ENCODE data around the gene LAT.

Gene LAT

DNA sequence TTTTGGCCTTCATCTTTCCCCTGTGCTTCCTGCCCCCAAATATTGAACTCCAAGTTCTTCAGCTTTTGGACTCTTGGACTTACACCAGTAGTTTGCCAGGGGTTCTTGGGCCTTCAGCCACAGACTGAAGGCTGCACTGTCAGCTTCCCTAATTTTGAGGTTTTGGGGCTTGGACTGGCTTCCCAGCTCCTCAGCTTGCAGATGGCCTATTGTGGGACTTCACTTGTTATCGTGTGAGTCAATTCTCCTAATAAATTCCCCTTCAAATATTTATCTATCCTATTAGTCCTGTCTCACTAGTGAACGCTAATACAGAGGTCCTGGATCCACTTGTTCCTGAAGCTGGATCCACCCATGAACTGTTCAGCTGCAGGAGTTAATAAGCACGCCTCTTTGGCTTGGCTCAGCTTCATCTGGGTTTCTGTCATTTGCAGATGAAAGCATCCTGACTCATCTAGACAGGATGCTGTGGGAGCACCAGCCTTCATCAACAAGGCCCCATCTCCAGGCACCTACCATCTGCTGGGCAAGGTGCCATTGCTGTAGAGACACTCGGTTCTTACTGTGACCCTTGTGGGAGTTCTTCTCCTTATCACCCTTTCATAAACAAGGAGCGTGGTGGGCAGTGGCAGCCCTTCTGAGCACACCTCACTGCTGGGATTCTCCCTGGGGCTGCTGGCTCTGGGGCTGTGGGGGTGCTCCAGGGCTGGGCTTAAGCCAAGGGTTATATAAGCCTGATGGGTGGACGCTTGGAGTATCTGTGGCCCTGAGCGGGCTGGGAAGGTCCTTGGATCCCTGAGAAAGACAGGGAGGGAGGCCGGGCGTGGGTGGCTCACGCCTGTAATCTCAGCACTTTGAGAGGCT, 23.1 kb downstream of the LAT start:
- no peak for DNase-seq (ENCODE audit: low spot score)

DNA sequence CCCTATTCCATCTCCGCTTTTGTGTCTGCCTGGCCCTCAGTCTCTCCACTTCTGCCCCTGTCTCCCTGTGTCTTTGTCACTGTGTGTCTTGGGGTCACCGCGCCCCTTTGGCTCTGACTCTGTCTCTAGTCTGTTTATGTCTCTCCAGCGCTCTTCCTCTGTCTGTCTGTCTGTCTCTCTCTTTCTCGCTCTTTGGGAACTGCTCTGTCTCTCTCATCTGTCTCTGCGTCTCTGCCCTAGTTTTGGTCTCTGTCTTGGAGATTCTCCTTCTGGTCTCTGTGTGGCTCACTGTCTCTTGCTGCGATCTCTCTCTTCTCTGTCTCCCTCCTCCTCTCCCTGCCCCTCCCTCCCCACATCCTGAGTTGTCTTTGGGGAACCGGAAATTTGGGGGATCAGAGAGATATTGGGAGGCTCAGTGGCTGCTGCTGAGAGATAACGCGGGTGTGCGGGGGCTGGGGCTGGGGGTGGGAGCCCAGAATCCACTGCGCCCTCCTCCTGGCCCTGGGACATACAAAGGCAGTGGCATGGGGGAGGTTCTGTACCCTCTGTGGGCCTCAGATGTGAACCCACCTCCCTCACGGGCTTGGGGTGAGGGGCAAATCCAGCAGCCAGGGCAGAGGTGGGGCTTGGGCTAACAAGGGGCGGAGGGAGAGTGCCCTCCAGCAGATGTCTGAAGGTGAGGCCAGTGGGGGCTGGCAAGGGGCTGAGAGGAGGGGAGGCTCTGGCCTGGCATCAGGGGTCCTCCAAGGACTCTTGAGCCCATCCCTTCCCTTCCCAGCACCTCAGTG, 24.4 kb downstream of the LAT start:
- no peak for DNase-seq (ENCODE audit: low spot score)

DNA sequence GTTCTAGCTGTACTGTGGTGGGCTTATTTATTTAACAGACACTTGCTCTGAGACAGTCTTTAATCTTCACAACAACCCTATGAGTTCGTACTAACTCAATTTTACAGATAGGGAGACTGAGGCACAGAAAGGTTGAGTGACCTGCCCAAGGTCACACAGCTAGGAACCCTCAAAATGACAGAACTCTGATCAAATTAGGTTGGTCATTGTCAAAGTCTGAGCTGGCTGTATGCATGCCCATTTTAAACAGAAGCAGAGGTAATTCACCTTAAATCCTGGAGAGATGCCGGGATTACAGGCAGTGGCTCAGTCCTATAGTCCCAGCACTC, 24.9 kb downstream of the LAT start:
- no peak for DNase-seq (ENCODE audit: low spot score)

DNA sequence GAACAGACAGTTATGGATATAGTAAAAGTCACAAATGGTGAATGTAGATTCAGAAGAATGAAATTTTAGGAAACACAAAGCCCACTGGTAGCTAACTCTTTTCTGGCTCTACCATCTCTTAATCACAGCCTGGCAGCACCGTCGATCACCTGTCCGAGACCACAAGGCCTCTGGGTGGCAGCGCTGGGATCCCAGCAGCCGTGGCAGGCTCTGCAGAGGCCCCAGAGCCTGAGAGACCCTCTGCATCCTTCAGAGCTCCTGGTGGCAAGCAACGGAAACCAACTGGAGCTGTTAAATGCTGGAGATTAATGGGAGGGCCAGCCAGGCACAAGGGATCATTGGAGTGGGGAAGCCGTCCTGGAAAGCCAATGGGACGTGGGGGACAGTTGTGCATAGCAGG, 26.3 kb downstream of the LAT start:
- DNase-seq (ENCODE audit: low spot score) = no peak

DNA sequence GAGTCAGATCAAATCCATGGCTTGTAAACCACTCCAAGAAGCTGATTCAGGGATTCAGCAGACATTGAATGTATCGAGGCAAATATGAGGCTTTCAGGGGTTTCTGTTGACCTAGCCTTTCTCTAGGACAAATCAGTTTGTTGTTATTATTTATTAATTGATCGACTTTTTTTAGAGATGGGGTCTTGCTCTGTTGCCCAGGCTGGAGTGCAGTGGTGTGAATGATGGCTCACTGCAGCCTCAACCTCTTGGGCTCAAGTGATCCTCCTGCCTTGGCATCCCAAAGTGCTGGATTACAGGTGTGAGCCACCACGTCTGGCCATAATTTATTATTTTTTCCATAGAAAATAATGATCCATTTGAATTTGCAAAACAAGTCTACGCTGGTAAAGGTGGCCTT, 27.0 kb downstream of the LAT start:
- no peak for DNase-seq (ENCODE audit: low spot score)

DNA sequence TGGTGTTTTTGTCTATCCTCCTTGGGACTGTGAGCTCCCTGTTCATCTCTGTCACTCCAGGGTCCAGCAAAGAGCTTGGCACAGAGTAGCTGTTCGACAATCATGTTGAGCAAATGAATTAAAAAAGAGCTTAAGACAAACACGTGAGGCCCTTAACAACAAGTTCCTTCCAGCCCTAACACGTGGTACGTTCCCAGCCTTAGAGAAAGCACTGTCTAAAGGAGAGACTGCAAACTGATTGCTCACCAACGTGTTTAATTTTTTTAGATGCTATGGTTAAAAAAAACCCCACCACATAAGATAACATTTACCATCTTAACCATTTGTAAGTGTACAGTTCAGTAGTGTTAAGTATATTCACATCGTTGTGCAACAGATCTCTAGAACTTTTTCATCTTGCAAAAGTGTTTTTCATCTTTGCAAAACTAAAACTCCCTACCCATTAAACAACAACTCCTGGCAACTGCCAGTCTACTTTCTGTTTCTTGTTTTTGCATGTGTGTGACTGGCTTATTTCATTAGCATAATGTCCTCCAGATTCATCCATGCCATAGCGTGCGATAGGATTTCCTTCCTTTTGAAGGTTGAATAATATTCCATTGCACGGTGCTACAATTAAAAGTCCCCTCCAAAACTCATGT, 28.2 kb downstream of the LAT start:
- DNase-seq (ENCODE audit: low spot score) = no peak

DNA sequence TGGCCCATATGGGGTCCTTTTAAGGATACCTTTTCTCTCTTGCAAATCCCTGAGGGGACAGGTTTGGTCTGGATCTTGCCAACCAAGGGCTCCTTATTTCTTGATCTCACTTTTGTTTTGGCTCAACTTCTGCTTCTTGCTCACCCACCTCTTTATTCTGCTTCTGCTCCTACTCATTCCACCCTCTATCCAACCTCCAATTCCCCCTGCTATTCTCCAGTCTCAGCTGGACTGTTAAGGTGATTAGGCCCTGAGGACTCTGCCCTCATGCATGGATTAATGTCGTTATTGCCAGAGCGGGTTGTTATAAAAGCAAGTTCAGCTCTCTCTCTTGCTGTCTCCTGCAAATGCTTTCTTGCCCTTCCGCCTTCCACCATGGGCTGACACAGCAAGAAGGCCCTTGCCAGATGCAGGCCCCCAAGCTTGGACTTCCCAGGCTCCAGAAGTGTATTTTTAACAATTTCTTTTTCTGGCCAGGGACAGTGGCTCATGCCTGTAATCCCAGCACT, 29.8 kb downstream of the LAT start:
- DNase-seq (ENCODE audit: low spot score) = no peak

DNA sequence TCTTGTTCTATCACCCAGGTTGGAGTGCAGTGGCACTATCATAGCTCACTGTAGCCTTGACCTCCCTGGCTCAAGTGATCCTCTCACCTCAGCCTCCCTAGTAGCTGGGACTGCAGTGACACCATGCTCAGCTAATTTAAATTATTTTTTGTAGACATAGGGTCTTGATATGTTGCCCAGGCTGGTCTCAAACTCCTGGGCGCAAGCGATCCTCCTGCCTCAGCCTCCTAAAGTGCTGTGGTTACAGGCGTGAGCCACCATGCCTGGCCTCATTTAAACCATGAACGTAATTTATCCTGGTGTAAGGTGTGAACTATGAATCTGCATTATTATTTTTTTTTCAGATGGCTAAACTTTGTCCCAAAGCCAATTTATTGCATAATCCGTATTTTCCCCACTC, 37.3 kb downstream of the LAT start:
- DNase-seq (ENCODE audit: low spot score) = no peak

DNA sequence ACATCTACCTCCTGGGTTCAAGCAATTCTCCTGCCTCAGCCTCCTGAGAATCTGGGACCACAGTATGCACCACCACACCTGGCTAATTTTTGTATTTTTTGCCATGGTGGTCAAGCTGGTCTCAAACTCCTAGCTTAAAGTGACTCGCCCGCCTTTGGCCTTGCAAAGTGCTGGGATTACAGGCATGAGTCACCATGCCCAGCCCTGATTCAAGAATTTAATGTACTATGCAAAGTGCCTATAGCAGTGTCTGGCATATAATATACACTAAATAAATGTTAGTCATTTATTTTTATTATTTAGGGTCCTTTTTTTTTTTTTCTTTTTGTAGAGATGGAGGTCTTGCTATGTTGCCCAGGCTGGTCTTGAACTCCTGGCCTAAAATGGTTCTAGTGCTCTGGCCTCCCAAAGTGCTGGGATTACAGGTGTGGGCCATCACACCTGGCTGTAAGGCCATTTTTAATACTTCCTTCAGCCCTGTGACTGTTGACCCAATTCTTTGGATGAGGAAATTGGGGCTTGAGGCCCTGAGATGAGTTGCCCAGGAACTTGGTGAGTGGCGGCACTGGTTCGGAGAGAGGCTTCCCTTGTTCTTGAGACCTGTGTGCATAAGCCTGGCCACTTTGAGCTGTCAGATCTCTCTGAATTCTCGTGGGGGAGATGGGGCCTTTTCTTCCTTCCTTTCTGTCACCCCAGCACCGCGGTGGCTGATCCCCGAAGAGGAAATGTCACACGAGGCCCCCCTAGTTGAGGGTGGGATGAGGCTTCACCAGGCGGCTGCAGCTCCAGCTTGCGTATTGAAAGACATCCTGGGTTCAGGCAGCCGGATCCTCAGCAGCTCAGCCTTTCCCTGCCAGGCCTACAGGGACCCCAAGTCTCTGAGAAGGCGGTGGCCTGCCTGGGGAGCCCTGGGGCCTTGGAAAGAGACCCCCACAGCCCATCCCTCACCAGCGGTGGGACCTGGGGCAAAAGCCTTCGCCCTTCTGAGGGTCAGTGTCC, 38.7 kb downstream of the LAT start:
- DNase-seq (ENCODE audit: low spot score) = no peak

DNA sequence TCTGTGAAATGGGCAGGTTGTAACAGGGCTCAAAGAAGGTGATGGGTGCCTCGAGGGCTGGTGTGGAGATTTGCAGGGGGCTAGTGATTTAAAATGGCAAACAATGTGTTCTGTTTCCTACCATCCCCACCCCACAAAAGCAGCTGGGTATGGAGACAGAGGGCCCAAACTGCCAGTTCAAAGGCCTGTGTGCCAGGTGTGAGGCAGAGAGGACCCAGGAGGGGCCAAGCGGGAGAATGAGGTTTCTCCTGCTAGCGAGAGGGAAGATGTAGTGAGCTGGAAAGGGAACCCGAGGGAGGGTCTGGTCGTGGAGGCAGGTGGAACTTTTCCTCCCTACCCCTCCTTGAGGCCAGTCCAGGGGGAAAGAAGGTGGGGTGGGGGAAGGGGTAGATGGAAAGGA, 39.4 kb downstream of the LAT start:
- no peak for DNase-seq (ENCODE audit: low spot score)

DNA sequence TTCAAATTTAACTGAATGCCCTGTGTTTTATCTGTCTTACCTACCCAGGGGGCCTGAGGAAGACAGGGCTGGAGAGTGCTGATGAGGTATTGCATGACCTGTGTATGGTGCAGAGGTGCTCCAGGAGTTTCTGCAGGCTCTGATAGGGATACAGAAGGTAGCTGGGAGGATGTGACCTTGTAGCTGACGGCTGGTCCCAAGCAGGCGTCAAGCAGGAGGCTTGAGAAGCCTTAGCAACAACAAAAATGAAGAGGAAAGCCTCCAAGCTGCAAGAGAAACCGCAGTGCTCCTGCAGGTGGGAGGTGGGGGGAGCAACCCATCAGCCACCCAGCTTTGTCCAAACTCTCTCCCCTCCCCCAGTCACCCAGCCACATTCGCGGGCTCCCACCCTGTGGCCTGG, 40.4 kb downstream of the LAT start:
- no peak for DNase-seq (ENCODE audit: low spot score)

DNA sequence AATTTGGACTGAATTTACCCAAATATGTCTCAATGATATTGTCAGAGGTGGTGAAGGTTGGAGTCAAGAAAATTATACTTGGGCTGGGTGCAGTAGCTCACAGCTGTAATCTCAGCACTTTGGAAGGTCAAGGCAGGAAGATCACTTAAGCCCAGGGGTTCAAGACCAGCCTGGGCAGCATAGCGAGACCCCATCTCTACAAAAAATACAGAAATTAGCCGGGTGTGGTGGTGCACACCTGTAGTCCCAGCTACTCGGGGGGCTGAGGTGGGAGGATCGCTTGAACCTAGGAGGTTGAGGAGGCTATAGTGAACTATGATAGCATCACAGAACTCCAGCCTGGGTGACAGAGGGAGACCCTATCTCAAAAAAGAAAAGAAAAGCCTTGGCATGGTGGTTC, 40.9 kb downstream of the LAT start:
- DNase-seq (ENCODE audit: low spot score) = no peak

DNA sequence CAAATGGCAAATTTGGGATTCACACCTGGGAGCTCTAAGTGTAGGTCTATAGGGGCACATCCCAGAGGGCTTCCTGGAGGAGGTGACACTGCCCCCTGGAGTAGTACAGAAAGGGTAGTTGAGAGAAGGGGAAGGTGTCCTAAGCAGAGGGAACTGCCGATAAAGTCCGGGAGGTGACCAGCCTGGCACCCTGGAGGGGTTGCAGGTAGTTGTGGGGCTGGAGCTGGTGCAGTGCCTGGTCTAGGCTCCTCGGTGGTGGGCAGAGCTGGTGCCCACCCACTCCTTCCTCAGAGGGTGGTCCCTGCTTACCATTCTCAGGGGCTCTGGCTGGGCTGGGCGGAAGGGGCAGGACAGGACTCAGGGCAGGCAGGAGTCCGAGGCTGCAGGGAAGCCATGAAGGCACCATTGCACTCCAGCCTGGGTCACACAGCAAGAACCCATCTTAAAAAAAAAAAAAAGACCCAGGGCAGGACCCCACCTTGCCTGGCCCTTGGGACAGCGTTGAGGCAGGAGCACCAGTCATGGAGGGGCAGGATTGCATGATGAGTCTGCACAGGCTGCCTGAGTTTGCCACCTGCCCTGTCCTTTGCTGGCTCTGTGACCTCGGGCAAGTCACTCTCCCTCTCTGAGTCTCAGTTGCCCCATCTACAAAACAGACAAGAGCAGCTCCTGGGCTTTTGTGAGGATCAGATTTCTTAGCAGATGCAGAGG, 43.8 kb downstream of the LAT start:
- no peak for DNase-seq (ENCODE audit: low spot score)

DNA sequence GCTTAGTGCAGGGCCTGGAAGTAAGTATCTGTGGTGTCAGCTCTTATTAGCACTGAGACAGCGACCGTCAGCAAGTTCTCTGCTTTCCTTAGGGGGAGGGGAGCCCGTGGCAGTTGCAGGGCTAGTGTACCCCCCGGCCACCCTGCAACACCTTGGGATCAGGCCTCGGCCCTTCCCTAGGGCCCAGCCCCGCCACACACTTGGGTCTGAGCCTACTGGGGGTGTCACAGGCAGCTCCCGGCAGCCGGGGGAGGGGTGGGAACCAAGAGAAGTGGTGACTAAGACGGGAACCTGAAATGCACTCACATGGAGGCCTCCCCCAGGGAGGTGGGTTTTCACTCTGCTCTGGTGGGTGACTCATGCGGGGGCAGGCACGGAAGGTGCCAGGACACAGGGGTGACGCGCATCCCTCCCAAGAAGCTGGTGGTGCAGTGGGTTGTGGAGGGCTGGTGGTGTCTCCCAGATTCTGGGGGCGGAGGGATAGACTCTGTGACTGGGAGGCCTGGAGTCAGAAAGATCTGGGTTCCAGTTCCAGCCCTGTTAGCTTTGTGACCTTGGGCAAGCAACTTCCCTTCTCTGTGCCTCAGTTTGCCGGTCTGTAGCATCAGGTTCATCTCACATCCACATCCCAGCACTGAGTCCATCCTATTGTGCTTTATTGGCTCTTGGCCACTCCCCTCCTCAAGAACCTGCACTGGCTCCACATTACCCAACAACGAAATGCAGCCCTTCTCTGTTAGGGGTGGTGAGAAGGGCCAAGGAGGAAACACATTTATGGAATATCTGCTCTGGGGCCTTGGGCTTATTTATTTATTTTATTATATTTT, 44.5 kb downstream of the LAT start:
- DNase-seq (ENCODE audit: low spot score) = peak; percentile 78

DNA sequence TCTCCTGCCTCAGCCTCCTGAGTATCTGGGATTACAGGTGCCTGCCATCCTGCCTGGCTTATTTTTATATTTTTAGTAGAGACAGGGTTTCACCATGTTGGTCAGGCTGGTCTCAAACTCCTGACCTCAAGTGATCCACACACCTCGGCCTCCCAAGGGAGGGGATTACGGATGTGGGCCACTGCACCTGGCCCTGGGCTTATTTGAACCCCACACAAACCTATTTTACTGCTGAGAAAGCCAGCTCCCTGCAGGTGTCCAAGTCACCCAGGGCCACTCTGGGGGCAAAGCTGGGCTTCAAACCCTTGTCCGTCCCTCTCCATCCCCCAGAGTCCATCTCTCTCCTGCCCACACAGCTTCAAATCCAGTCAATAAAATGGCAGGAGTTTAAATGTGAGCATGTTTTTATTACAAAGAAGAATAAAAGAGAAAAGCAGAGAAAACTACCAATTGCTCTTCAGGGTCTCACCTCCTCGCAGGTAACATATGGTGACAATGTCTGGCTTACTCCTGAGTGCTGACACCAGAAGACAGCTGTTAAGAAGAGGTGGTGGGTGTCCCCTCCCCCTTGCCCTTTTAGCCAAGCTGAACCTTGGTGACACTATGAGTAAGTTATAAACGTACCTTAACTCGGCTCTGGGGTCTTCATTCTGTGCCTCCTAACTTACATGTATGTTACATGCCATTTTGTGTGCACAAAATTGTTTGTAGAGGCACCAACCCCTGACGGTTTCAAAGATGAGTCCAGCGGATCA, 45.4 kb downstream of the LAT start:
- no peak for DNase-seq (ENCODE audit: low spot score)

Data from putamen (tissue), 1 donor.